ENCODE results near the gene NTNG1.

NTNG1 gene

GRCh38 chr1:107479865-107480350 is 339.1 kb downstream of the NTNG1 start:
- H3K36me3 ChIP-seq (ENCODE audit: control insufficient read depth in 1 of 2, insufficient read depth in 2 of 2, low read length in 2 of 2): no peaks in the 10 kb centered on the region
- no peak overlapping the region for H3K27ac ChIP-seq (ENCODE audit: low read depth, low read length)
- no peaks in the 10 kb centered on the region for H3K9me3 ChIP-seq (ENCODE audit: control insufficient read depth in 1 of 2, low read length in 2 of 2)
- H3K4me3 ChIP-seq (ENCODE audit: low read depth in 1 of 2, low read length in 2 of 2): no peak overlapping the region
- no peak overlapping the region for H3K9ac ChIP-seq (ENCODE audit: low read depth in 1 of 2, low read length in 2 of 2)
- peaks cover 7 to 10% of the 10 kb centered on the region in 2 donors for H3K27me3 ChIP-seq (ENCODE audit: control insufficient read depth in 1 of 2, insufficient read depth in 2 of 2, low read length in 2 of 2)
- H3K4me1 ChIP-seq (ENCODE audit: control insufficient read depth in 1 of 2, insufficient read depth in 2 of 2, low read length in 2 of 2): peaks cover 3 to 6% of the 10 kb centered on the region in 2 donors

- H3K4me3 ChIP-seq (ENCODE audit: low read depth in 1 of 2, low read length in 2 of 2): peak overlapping the region; percentile 12 to 37
These were observed 339.9 kb downstream of the NTNG1 start for GRCh38 chr1:107480548-107481415.

GRCh38 chr1:107481756-107482384 is 341.0 kb downstream of the NTNG1 start:
- Histone ChIP-seq H3K36me3 (ENCODE audit: control insufficient read depth in 1 of 2, insufficient read depth in 2 of 2, low read length in 2 of 2) (no peaks in the 10 kb centered on the region), H3K4me3 (ENCODE audit: low read depth in 1 of 2, low read length in 2 of 2) (no peak overlapping the region)

More at GRCh38 chr1:107480548-107481415, 339.9 kb downstream of the NTNG1 start:
- Histone ChIP-seq H3K36me3 (ENCODE audit: control insufficient read depth in 1 of 2, insufficient read depth in 2 of 2, low read length in 2 of 2) (no peaks in the 10 kb centered on the region), H3K27me3 (ENCODE audit: control insufficient read depth in 1 of 2, insufficient read depth in 2 of 2, low read length in 2 of 2) (peaks cover 7 to 10% of the 10 kb centered on the region in 2 donors), H3K9me3 (ENCODE audit: control insufficient read depth in 1 of 2, low read length in 2 of 2) (no peaks in the 10 kb centered on the region), H3K9ac (ENCODE audit: low read depth in 1 of 2, low read length in 2 of 2) (no peak overlapping the region), H3K4me1 (ENCODE audit: control insufficient read depth in 1 of 2, insufficient read depth in 2 of 2, low read length in 2 of 2) (peaks cover 3 to 6% of the 10 kb centered on the region in 2 donors), H3K27ac (ENCODE audit: low read depth, low read length) (no peak overlapping the region)

GRCh38 chr1:107483949-107484348 is 343.1 kb downstream of the NTNG1 start:
- Histone ChIP-seq H3K9me3 (ENCODE audit: control insufficient read depth in 1 of 2, low read length in 2 of 2) (no peaks in the 10 kb centered on the region), H3K27ac (ENCODE audit: low read depth, low read length) (no peak overlapping the region), H3K4me3 (ENCODE audit: low read depth in 1 of 2, low read length in 2 of 2) (no peak overlapping the region), H3K36me3 (ENCODE audit: control insufficient read depth in 1 of 2, insufficient read depth in 2 of 2, low read length in 2 of 2) (no peaks in the 10 kb centered on the region), H3K9ac (ENCODE audit: low read depth in 1 of 2, low read length in 2 of 2) (no peak overlapping the region), H3K4me1 (ENCODE audit: control insufficient read depth in 1 of 2, insufficient read depth in 2 of 2, low read length in 2 of 2) (peaks cover 3 to 6% of the 10 kb centered on the region in 2 donors), H3K27me3 (ENCODE audit: control insufficient read depth in 1 of 2, insufficient read depth in 2 of 2, low read length in 2 of 2) (peaks cover 7 to 9% of the 10 kb centered on the region in 2 donors)

More at GRCh38 chr1:107481756-107482384, 341.0 kb downstream of the NTNG1 start:
- Histone ChIP-seq H3K27ac (ENCODE audit: low read depth, low read length) (no peak overlapping the region), H3K27me3 (ENCODE audit: control insufficient read depth in 1 of 2, insufficient read depth in 2 of 2, low read length in 2 of 2) (peaks cover 7 to 10% of the 10 kb centered on the region in 2 donors), H3K9ac (ENCODE audit: low read depth in 1 of 2, low read length in 2 of 2) (no peak overlapping the region), H3K4me1 (ENCODE audit: control insufficient read depth in 1 of 2, insufficient read depth in 2 of 2, low read length in 2 of 2) (peaks cover 3 to 6% of the 10 kb centered on the region in 2 donors), H3K9me3 (ENCODE audit: control insufficient read depth in 1 of 2, low read length in 2 of 2) (no peaks in the 10 kb centered on the region)

- Histone ChIP-seq H3K9me3 (ENCODE audit: control insufficient read depth in 1 of 2, low read length in 2 of 2) (no peaks in the 10 kb centered on the region), H3K27ac (ENCODE audit: low read depth, low read length) (no peak overlapping the region), H3K27me3 (ENCODE audit: control insufficient read depth in 1 of 2, insufficient read depth in 2 of 2, low read length in 2 of 2) (peaks cover 0 to under 1% of the 10 kb centered on the region in 2 donors), H3K9ac (ENCODE audit: low read depth in 1 of 2, low read length in 2 of 2) (no peak overlapping the region), H3K36me3 (ENCODE audit: control insufficient read depth in 1 of 2, insufficient read depth in 2 of 2, low read length in 2 of 2) (no peaks in the 10 kb centered on the region), H3K4me1 (ENCODE audit: control insufficient read depth in 1 of 2, insufficient read depth in 2 of 2, low read length in 2 of 2) (peaks cover 0 to 6% of the 10 kb centered on the region in 2 donors), H3K4me3 (ENCODE audit: low read depth in 1 of 2, low read length in 2 of 2) (no peak overlapping the region)
These were observed 345.5 kb downstream of the NTNG1 start for GRCh38 chr1:107486349-107486748.

GRCh38 chr1:107487506-107487905 is 346.7 kb downstream of the NTNG1 start:
- no peak overlapping the region for H3K27ac ChIP-seq (ENCODE audit: low read depth, low read length)
- H3K36me3 ChIP-seq (ENCODE audit: control insufficient read depth in 1 of 2, insufficient read depth in 2 of 2, low read length in 2 of 2): no peaks in the 10 kb centered on the region
- H3K4me3 ChIP-seq (ENCODE audit: low read depth in 1 of 2, low read length in 2 of 2): no peak overlapping the region
- H3K9me3 ChIP-seq (ENCODE audit: control insufficient read depth in 1 of 2, low read length in 2 of 2): no peaks in the 10 kb centered on the region
- H3K9ac ChIP-seq (ENCODE audit: low read depth in 1 of 2, low read length in 2 of 2): no peak overlapping the region
- no peaks in the 10 kb centered on the region for H3K27me3 ChIP-seq (ENCODE audit: control insufficient read depth in 1 of 2, insufficient read depth in 2 of 2, low read length in 2 of 2)
- peaks cover 0 to 2% of the 10 kb centered on the region in 2 donors for H3K4me1 ChIP-seq (ENCODE audit: control insufficient read depth in 1 of 2, insufficient read depth in 2 of 2, low read length in 2 of 2)

GRCh38 chr1:107491582-107491981 is 350.7 kb downstream of the NTNG1 start:
- Histone ChIP-seq H3K4me3 (ENCODE audit: low read depth in 1 of 2, low read length in 2 of 2) (no peak overlapping the region), H3K27ac (ENCODE audit: low read depth, low read length) (no peak overlapping the region), H3K9ac (ENCODE audit: low read depth in 1 of 2, low read length in 2 of 2) (no peak overlapping the region), H3K27me3 (ENCODE audit: control insufficient read depth in 1 of 2, insufficient read depth in 2 of 2, low read length in 2 of 2) (no peaks in the 10 kb centered on the region), H3K4me1 (ENCODE audit: control insufficient read depth in 1 of 2, insufficient read depth in 2 of 2, low read length in 2 of 2) (peaks cover 0 to 6% of the 10 kb centered on the region in 2 donors), H3K9me3 (ENCODE audit: control insufficient read depth in 1 of 2, low read length in 2 of 2) (no peaks in the 10 kb centered on the region), H3K36me3 (ENCODE audit: control insufficient read depth in 1 of 2, insufficient read depth in 2 of 2, low read length in 2 of 2) (no peaks in the 10 kb centered on the region)

GRCh38 chr1:107493111-107493716 is 352.4 kb downstream of the NTNG1 start:
- H3K4me3 ChIP-seq (ENCODE audit: low read depth in 1 of 2, low read length in 2 of 2): no peak overlapping the region
- no peaks in the 10 kb centered on the region for H3K27me3 ChIP-seq (ENCODE audit: control insufficient read depth in 1 of 2, insufficient read depth in 2 of 2, low read length in 2 of 2)

GRCh38 chr1:107494061-107494460 is 353.2 kb downstream of the NTNG1 start:
- H3K36me3 ChIP-seq (ENCODE audit: control insufficient read depth in 1 of 2, insufficient read depth in 2 of 2, low read length in 2 of 2): no peaks in the 10 kb centered on the region
- H3K9ac ChIP-seq (ENCODE audit: low read depth in 1 of 2, low read length in 2 of 2): no peak overlapping the region
- H3K4me3 ChIP-seq (ENCODE audit: low read depth in 1 of 2, low read length in 2 of 2): no peak overlapping the region
- peaks cover 0 to 6% of the 10 kb centered on the region in 2 donors for H3K4me1 ChIP-seq (ENCODE audit: control insufficient read depth in 1 of 2, insufficient read depth in 2 of 2, low read length in 2 of 2)
- no peaks in the 10 kb centered on the region for H3K27me3 ChIP-seq (ENCODE audit: control insufficient read depth in 1 of 2, insufficient read depth in 2 of 2, low read length in 2 of 2)
- H3K27ac ChIP-seq (ENCODE audit: low read depth, low read length): no peak overlapping the region
- H3K9me3 ChIP-seq (ENCODE audit: control insufficient read depth in 1 of 2, low read length in 2 of 2): no peaks in the 10 kb centered on the region

More at GRCh38 chr1:107493111-107493716, 352.4 kb downstream of the NTNG1 start:
- Histone ChIP-seq H3K27ac (ENCODE audit: low read depth, low read length) (no peak overlapping the region), H3K9ac (ENCODE audit: low read depth in 1 of 2, low read length in 2 of 2) (no peak overlapping the region), H3K4me1 (ENCODE audit: control insufficient read depth in 1 of 2, insufficient read depth in 2 of 2, low read length in 2 of 2) (peaks cover 0 to 6% of the 10 kb centered on the region in 2 donors), H3K36me3 (ENCODE audit: control insufficient read depth in 1 of 2, insufficient read depth in 2 of 2, low read length in 2 of 2) (no peaks in the 10 kb centered on the region), H3K9me3 (ENCODE audit: control insufficient read depth in 1 of 2, low read length in 2 of 2) (no peaks in the 10 kb centered on the region)

GRCh38 chr1:107496002-107496401 is 355.2 kb downstream of the NTNG1 start:
- Histone ChIP-seq H3K27me3 (ENCODE audit: control insufficient read depth in 1 of 2, insufficient read depth in 2 of 2, low read length in 2 of 2) (no peaks in the 10 kb centered on the region), H3K36me3 (ENCODE audit: control insufficient read depth in 1 of 2, insufficient read depth in 2 of 2, low read length in 2 of 2) (no peaks in the 10 kb centered on the region), H3K4me3 (ENCODE audit: low read depth in 1 of 2, low read length in 2 of 2) (no peak overlapping the region), H3K4me1 (ENCODE audit: control insufficient read depth in 1 of 2, insufficient read depth in 2 of 2, low read length in 2 of 2) (peaks cover 0 to 6% of the 10 kb centered on the region in 2 donors), H3K9me3 (ENCODE audit: control insufficient read depth in 1 of 2, low read length in 2 of 2) (no peaks in the 10 kb centered on the region), H3K9ac (ENCODE audit: low read depth in 1 of 2, low read length in 2 of 2) (no peak overlapping the region), H3K27ac (ENCODE audit: low read depth, low read length) (no peak overlapping the region)
